Brain microvascular endothelial cell (primary cell): Measurements from ENCODE around the gene MYLK4.
A peak's percentile ranks its signal among the peaks of the same experiment; 100 is the strongest.

Experiments
- DNase-seq: peaks from one replicate; pipeline ENCODE4 v3.0.0-alpha.2; 2020
- H3K27ac ChIP-seq: fragments of 250-450 bp; sonication (Bioruptor Pico); 2 replicates; pipeline ENCODE4 v1.5.1; 2020; ENCODE audit warnings: mild to moderate bottlenecking, moderate library complexity
- H3K27me3 ChIP-seq: fragments of 250-450 bp; sonication (Bioruptor Pico); replicated peaks from 2 replicates; pipeline ENCODE4 v1.5.1; 2020; ENCODE audit warnings: mild to moderate bottlenecking
- H3K36me3 ChIP-seq: fragments of 250-450 bp; sonication (Bioruptor Pico); replicated peaks from 2 replicates; pipeline ENCODE4 v1.5.1; 2020; ENCODE audit warnings: mild to moderate bottlenecking
- H3K4me3 ChIP-seq: 2 replicates; pipeline ENCODE4 v1.5.1; 2011; ENCODE audit warnings: low read depth, mild to moderate bottlenecking, control low read depth, low read length, moderate library complexity
- CTCF ChIP-seq: IDR thresholded peaks from 2 replicates; pipeline ENCODE4 v1.5.1; 2011; ENCODE audit warnings: low read depth, mild to moderate bottlenecking, moderate library complexity, low read length, control low read depth, inconsistent platforms; ENCODE audit errors: missing control alignments
- in situ Hi-C: cut with HindIII; loops from 2 replicates; pipeline ENCODE4 v1.10.0; 2017; ENCODE audit warnings: low sequenced_read_pairs, low pct_ligation_motif_present

The MYLK4 gene

GRCh38 chr6:2767657-2768524 is 17.2 kb upstream of the MYLK4 start:
- no peak for TF ChIP-seq CTCF
- H3K4me3 ChIP-seq: peak overlapping the region; percentile 91
- H3K27ac ChIP-seq: no peak overlapping the region
- H3K27me3 ChIP-seq: no peaks in the 10 kb centered on the region
- in situ Hi-C loops: no loop called here
- H3K36me3 ChIP-seq: peaks cover 6% of the 10 kb centered on the region
- no peak for DNase-seq

- Histone ChIP-seq H3K27ac (peak overlapping the region; percentile 70), H3K36me3 (peaks cover 6% of the 10 kb centered on the region), H3K4me3 (peak overlapping the region; percentile 91), H3K27me3 (no peaks in the 10 kb centered on the region)
- DNase-seq: no peak
- no peak for TF ChIP-seq CTCF
- in situ Hi-C loops: no loop called here
These were observed 16.3 kb upstream of the MYLK4 start for GRCh38 chr6:2766767-2767656.

- in situ Hi-C loops: no loop called here
- H3K4me3 ChIP-seq: peak overlapping the region; percentile 91
- TF ChIP-seq CTCF: no peak
- peaks cover under 1% of the 10 kb centered on the region for H3K36me3 ChIP-seq
- no peaks in the 10 kb centered on the region for H3K27me3 ChIP-seq
- no peak for DNase-seq
- peak overlapping the region; percentile 70 for H3K27ac ChIP-seq
These were observed 15.4 kb upstream of the MYLK4 start for GRCh38 chr6:2765896-2766766.

GRCh38 chr6:2765166-2765895 is 14.6 kb upstream of the MYLK4 start, which contains the start of gene WRNIP1:
TSS of gene WRNIP1 (plus strand) at chr6:2765393. CDS start at chr6:2765623, 230 bp downstream.
- H3K4me3 ChIP-seq: peak within 1 kb of the TSS; percentile 91
- no peaks in the 10 kb centered on the region for H3K27me3 ChIP-seq
- H3K27ac ChIP-seq: peak within 1 kb of the TSS; percentile 92
- in situ Hi-C loops: no loop called here
- peak; percentile 99 for DNase-seq
- no peaks in the 10 kb centered on the region for H3K36me3 ChIP-seq
- peak; percentile 46 for TF ChIP-seq CTCF
